HepG2 (cell line): ENCODE data around the gene ATP8B1. TPM values are rescaled to one million over a fixed set of nuclear protein-coding genes. Genes with fewer than 3 reads are reported as not detected.

ENCODE experiments used
- ATAC-seq: fragments of 200-7000 bp; cut with Tn5 transposase; 3 replicates; pipeline ENCODE4 v1.9.1; 2020; ENCODE audit warnings: mild to moderate bottlenecking, moderate library complexity
- BruUV-seq: library from RNA; stranded (reverse); fragments of 400-500 nt; replicated peaks from 2 replicates; lab custom pipeline; 2021; lab: Mats Ljungman, UMichigan
- CTCF ChIA-PET: fragments of 300-600 bp; formaldehyde crosslinking; extraction: SDS; loops from one replicate; lab custom pipeline; 2021; ENCODE audit warnings: low total read pairs, inconsistent platforms, low intra/inter-chr PET ratio; lab: Yijun Ruan, JAX
- POLR2A ChIA-PET: fragments of 350-600 bp; sonication (Branson Sonifier 250); formaldehyde crosslinking; loops from one replicate; lab custom pipeline; 2020; ENCODE audit warnings: antibody characterized with exemption, inconsistent platforms; lab: Yijun Ruan, JAX
- DNase-seq: peaks from one replicate; pipeline ENCODE4 v3.0.0-alpha.2; 2015; ENCODE audit warnings: low spot score
- FAIRE-seq: peaks from 3 replicates; lab custom pipeline; 2011; peaks lifted over from hg19 to GRCh38; lab: Jason Lieb, UNC
- H2AFZ ChIP-seq: one replicate; pipeline ENCODE4 v1.6.1; 2011; ENCODE audit warnings: low read length, inconsistent platforms
- H3K27ac ChIP-seq: fragments of 300-600 bp; 3 replicates; pipeline ENCODE4 v1.8.0; 2011; ENCODE audit warnings: mixed run types, mild to moderate bottlenecking, mixed read lengths, low read length, inconsistent platforms; ENCODE audit not compliant: insufficient read depth; ENCODE audit errors: extremely low read length
- H3K27me3 ChIP-seq, 2 experiments: fragments of 200-600 bp in 1 of 2; 2 replicates in 1 of 2; 3 replicates in 1 of 2; pipeline versions ENCODE4 v1.6.0 to v1.8.0; 2011; ENCODE audit warnings: low read length in 2 of 2, mild to moderate bottlenecking in 2 of 2, moderate library complexity in 2 of 2, inconsistent platforms in 1 of 2; ENCODE audit not compliant: insufficient read depth in 2 of 2, control insufficient read depth in 1 of 2
- H3K36me3 ChIP-seq, 2 experiments: fragments of 200-600 bp in 1 of 2; replicated peaks in 1 of 2; 2 replicates in 1 of 2; 3 replicates in 1 of 2; pipeline versions ENCODE4 v1.5.1 to v1.8.0; 2011; ENCODE audit warnings: low read length in 2 of 2, inconsistent platforms in 1 of 2; ENCODE audit not compliant: insufficient read depth in 2 of 2, control insufficient read depth in 1 of 2
- H3K4me1 ChIP-seq: 2 replicates; pipeline ENCODE4 v1.5.1; 2012; ENCODE audit warnings: low read length, inconsistent platforms; ENCODE audit not compliant: insufficient read depth
- H3K4me2 ChIP-seq: 2 replicates; pipeline ENCODE4 v1.6.0; 2011; ENCODE audit warnings: low read depth, low read length, inconsistent platforms
- H3K4me3 ChIP-seq, 3 experiments: fragments of 200-600 bp in 1 of 3; sonication (generic), shearing (Covaris generic) in 1 of 3; replicated peaks in 1 of 3; 2 replicates each; pipeline ENCODE4 v1.5.1; 2011 to 2016; ENCODE audit warnings: low read length in 3 of 3, inconsistent platforms in 2 of 3, low read depth in 2 of 3, mild to moderate bottlenecking in 2 of 3, control low read depth in 1 of 3, mixed read lengths in 1 of 3; ENCODE audit not compliant: insufficient read depth in 1 of 3
- H3K79me2 ChIP-seq: one replicate; pipeline ENCODE4 v1.6.1; 2011; ENCODE audit warnings: low read length, inconsistent platforms; ENCODE audit not compliant: insufficient read depth
- H3K9ac ChIP-seq: 2 replicates; pipeline ENCODE4 v1.6.0; 2011; ENCODE audit warnings: mild to moderate bottlenecking, low read depth, low read length, inconsistent platforms; ENCODE audit not compliant: insufficient read depth
- H3K9me3 ChIP-seq: 2 replicates; pipeline ENCODE4 v1.5.1; 2012; ENCODE audit warnings: mild to moderate bottlenecking, low read length
- H4K20me1 ChIP-seq: 2 replicates; pipeline ENCODE4 v1.6.0; 2011; ENCODE audit warnings: inconsistent platforms, mild to moderate bottlenecking, low read length, moderate library complexity; ENCODE audit not compliant: insufficient read depth
- CEBPG ChIP-seq: IDR thresholded peaks from 2 replicates; pipeline ENCODE4 v1.6.1; 2016
- CSRNP2 ChIP-seq: sonication (generic); formaldehyde crosslinking; conservative IDR thresholded peaks from 2 replicates; pipeline ENCODE4 v1.8.0; 2022; ENCODE audit warnings: low read depth, missing genetic modification reagents
- FOXK1 ChIP-seq: sonication (generic); formaldehyde crosslinking; IDR thresholded peaks from 2 replicates; pipeline ENCODE4 v1.4.0; 2020; ENCODE audit warnings: low read depth, missing genetic modification reagents, borderline replicate concordance
- KDM6A ChIP-seq: IDR thresholded peaks from 2 replicates; pipeline ENCODE4 v1.6.1; 2016; ENCODE audit warnings: low read depth
- PBX3 ChIP-seq: sonication (generic); formaldehyde crosslinking; IDR thresholded peaks from 2 replicates; pipeline ENCODE4 v1.8.1; 2023; ENCODE audit warnings: missing genetic modification reagents, inconsistent platforms, borderline replicate concordance
- SOX6 ChIP-seq, 2 experiments: fragments of 450-650 bp in 1 of 2; sonication (generic) in 1 of 2; formaldehyde crosslinking in 1 of 2; IDR thresholded peaks; 2 replicates each; pipeline versions ENCODE4 v1.4.0 to v1.6.1; 2017 to 2020; ENCODE audit warnings: antibody characterized with exemption in 1 of 2, mild to moderate bottlenecking in 1 of 2, missing genetic modification reagents in 1 of 2
- TERF1 ChIP-seq: sonication (generic); formaldehyde crosslinking; IDR thresholded peaks from 2 replicates; pipeline ENCODE4 v1.8.0; 2022; ENCODE audit warnings: mild to moderate bottlenecking, missing genetic modification reagents, moderate library complexity
- TP53 ChIP-seq: sonication (generic); formaldehyde crosslinking; conservative IDR thresholded peaks from 2 replicates; pipeline ENCODE4 v1.4.0; 2020; ENCODE audit warnings: missing genetic modification reagents
- ZBTB21 ChIP-seq: sonication (generic); formaldehyde crosslinking; IDR thresholded peaks from 2 replicates; pipeline ENCODE4 v1.4.0; 2020; ENCODE audit warnings: missing genetic modification reagents
- ZBTB43 ChIP-seq: sonication (generic); formaldehyde crosslinking; conservative IDR thresholded peaks from 2 replicates; pipeline ENCODE4 v1.4.0; 2020; ENCODE audit warnings: missing genetic modification reagents
- ZNF275 ChIP-seq: sonication (generic); formaldehyde crosslinking; IDR thresholded peaks from 2 replicates; pipeline ENCODE4 v1.8.0; 2022; ENCODE audit warnings: missing genetic modification reagents, mild to moderate bottlenecking, inconsistent platforms, borderline replicate concordance
- WGBS: methylation state at CpG from one replicate; pipeline ENCODE4 v1.1.6; 2017; ENCODE audit warnings: low lambda C conversion rate; 5-methylcytosine and 5-hydroxymethylcytosine counted together
- in situ Hi-C: cut with HindIII; loops from 2 replicates; pipeline ENCODE4 v1.10.0; 2017; ENCODE audit warnings: low pct_unique_long_range_greater_than_20kb; ENCODE audit not compliant: extremely low pct_ligation_motif_present
- intact Hi-C: fragments of 100-400 bp; cut with micrococcal nuclease; formaldehyde crosslinking; loops from one replicate; pipeline ENCODE4 v1.10.0; 2022; ENCODE audit not compliant: unreplicated experiment
- polyA plus RNA-seq, 8 experiments: library from polyadenylated mRNA; depleted of rRNA in 3 of 8; stranded (reverse) in 7 of 8; unstranded in 1 of 8; fragments of >200 nt; fragmentation: Illumina TruSeq in 4 of 8; extraction: Trizol in 4 of 8; gene quantifications; 2 replicates each; pipeline versions ENCODE4 v1.2.1 to v1.2.3, GENCODE V29; 2011 to 2016; ENCODE audit warnings: low read depth in 4 of 8, missing spikeins in 1 of 8, mixed read lengths in 1 of 8; ENCODE audit not compliant: insufficient read depth in 1 of 8
- total RNA-seq, 5 experiments: library from RNA; depleted of rRNA; stranded (reverse); fragments of >200 nt; fragmentation: Illumina TruSeq; extraction: Trizol; gene quantifications; 2 replicates each; pipeline ENCODE4 v1.2.3, GENCODE V29; 2016; ENCODE audit warnings: low read depth in 1 of 5

Gene ATP8B1
- total and polyA plus RNA-seq, 2 of the 13 experiments (the other 11 are each of a cell fraction or from before 2014, with no cell fraction given) = 2.8 to 4.0 TPM

- Histone ChIP-seq H3K4me1 (no peaks in the 10 kb centered on the region), H3K9me3 (no peaks in the 10 kb centered on the region), H3K27ac (no peak overlapping the region), H2AFZ (no peak overlapping the region), H3K27me3 (no peaks in the 10 kb centered on the region), H3K79me2 (no peaks in the 10 kb centered on the region), H3K36me3 (peaks cover 0 to 7% of the 10 kb centered on the region in 2 experiments; a peak in 1 of 5 replicates), H3K4me3 (no peak overlapping the region), H3K9ac (no peak overlapping the region), H4K20me1 (no peaks in the 10 kb centered on the region; the same call in 1 of the 2 replicates), H3K4me2 (no peak overlapping the region)
- no TSS peak for BruUV-seq
- no peak for TF ChIP-seq PBX3 (CRISPR knock-in tag)
- TF ChIP-seq TERF1 (CRISPR knock-in tag) = no peak
- TF ChIP-seq ZBTB21 (CRISPR knock-in tag) = no peak
- TF ChIP-seq CEBPG = no peak
- no peak for TF ChIP-seq TP53 (CRISPR knock-in tag)
- no peak for TF ChIP-seq ZBTB43 (CRISPR knock-in tag)
- TF ChIP-seq ZNF275 = no peak
- no peak for TF ChIP-seq CSRNP2 (CRISPR knock-in tag)
- TF ChIP-seq FOXK1 (CRISPR knock-in tag) = no peak
- no peak for TF ChIP-seq SOX6 (IDR thresholded peaks at IDR 0.05)
- no peak for TF ChIP-seq SOX6 (CRISPR knock-in tag; IDR thresholded peaks at IDR 0.05)
- TF ChIP-seq KDM6A = no peak
- intact Hi-C loops = no loop called here
- POLR2A ChIA-PET = no interaction called here
- DNase-seq = no peak
- CTCF ChIA-PET = no interaction called here
- WGBS = 89% methylated on average over 6 of the region's 6 CpGs
- in situ Hi-C loops = no loop called here
- no peak for FAIRE-seq
- ATAC-seq = no peak
Measured at GRCh38 chr18:57727952-57728807, 74.9 kb downstream of the ATP8B1 start.
